Dermis lymphatic vessel endothelial cell (primary cell): Measurements from ENCODE around the gene CDC25B. TPM values are rescaled to one million over a fixed set of nuclear protein-coding genes. Genes with fewer than 3 reads are reported as not detected.

Source experiments
- total RNA-seq: library from RNA; depleted of rRNA; stranded (reverse); fragments of >200 nt; gene quantifications from 2 replicates; pipeline ENCODE4 v1.2.1, GENCODE V29; 2014

The CDC25B gene
- 18.0 and 24.2 TPM in 2 replicates for total RNA-seq

DNA sequence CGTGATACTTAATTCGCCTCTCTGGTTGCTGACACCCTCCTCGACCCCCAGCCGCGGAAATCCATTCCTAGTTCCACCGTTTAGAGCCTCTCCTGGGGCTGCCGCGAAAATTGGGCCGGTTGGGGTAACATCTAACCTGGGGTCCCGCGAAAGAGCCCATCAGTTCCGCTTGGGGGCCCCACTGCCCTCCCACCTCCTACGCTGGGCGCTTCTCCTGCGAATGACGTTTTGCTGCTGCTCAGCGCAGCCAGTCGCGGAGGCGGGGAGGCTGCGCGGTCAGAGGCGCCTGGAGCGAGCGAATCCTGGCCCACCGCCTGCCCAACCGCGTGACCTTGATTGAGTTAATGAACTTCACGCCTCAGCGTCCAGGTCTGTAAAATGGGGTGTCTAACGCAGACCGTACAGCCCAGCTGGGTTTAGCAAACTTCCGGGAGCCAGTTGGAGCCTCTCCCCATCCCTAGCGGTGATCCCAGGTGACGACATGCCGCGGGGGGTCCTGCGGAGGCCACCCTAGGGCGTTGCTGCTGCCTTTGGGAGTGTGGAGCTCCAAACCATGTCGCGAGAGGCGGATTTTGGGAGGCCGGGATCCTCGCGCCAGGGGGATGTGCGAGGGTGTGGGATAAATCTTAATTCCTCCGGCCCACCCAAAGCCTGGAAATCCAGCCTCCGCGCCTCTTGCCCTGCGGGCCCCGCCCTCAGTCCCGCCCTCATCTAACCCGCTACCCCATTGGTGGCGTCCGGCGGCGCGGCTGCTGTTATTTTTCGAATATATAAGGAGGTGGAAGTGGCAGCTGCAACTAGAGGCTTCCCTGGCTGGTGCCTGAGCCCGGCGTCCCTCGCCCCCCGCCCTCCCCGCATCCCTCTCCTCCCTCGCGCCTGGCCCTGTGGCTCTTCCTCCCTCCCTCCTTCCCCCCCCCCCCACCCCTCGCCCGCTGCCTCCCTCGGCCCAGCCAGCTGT lies at the start of gene CDC25B:
Gene CDC25B, plus strand, starts transcription at position 800 of the 958 bp plus-strand sequence. CDS start 222 bp downstream, outside the sequence.

GRCh38 chr20:3767427-3768341 lies 28.4 kb upstream of the CDC25B start, which contains the start of gene ADISSP:
TSS of gene ADISSP (minus strand) at chr20:3767753. CDS start at chr20:3760100, 7,653 bp downstream.

DNA sequence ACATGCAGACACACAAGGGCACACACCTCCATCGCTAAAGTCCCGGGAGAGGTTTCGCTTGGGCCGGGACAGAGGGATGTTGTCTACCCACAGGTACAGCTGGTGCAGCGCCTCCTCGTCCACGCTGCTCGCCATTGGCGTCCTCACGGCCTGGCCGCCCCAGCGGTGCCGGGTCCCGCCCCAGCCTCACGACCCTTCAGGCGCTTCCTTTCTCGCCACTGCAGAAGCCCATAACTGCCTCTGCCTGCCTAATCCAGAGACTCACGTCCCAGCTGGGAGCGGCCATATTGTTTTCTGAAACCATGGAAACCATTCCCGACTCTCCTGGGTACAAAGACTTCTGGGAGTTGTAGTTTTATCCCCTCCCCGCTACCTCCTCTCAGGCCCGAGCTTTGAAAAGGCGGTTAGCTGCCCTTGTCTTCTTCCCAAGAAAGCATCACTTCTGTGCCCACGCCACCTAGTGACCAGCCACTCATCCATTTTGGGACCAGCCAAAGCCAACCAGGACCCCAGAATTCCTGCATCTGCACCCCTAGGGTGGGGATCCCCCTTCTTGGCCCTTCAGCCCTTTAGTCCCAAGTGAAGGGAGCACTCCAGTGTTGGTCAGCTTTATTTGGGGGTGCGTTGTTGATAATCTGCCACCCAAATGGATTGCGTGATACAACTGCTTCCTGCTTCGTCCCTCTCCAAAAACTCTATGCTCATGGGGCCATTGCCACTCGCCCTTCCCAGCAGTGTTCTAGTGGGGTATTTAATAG lies 14.8 kb upstream of the CDC25B start, which contains the start of gene SPEF1:
Gene SPEF1, minus strand, starts transcription at position 296 of the 758 bp plus-strand sequence. Its CDS starts 161 bp downstream, at position 135.

GRCh38 chr20:3786665-3787323 lies 9.3 kb upstream of the CDC25B start, which contains the start of gene CENPB:
TSS of gene CENPB (minus strand) at chr20:3786740. CDS start at chr20:3786483, 257 bp downstream.

GRCh38 chr20:3820048-3820900 lies 24.2 kb downstream of the CDC25B start, which contains the start of gene AP5S1:
TSS of gene AP5S1 (plus strand) at chr20:3820547. CDS start at chr20:3822118, 1,571 bp downstream.

DNA sequence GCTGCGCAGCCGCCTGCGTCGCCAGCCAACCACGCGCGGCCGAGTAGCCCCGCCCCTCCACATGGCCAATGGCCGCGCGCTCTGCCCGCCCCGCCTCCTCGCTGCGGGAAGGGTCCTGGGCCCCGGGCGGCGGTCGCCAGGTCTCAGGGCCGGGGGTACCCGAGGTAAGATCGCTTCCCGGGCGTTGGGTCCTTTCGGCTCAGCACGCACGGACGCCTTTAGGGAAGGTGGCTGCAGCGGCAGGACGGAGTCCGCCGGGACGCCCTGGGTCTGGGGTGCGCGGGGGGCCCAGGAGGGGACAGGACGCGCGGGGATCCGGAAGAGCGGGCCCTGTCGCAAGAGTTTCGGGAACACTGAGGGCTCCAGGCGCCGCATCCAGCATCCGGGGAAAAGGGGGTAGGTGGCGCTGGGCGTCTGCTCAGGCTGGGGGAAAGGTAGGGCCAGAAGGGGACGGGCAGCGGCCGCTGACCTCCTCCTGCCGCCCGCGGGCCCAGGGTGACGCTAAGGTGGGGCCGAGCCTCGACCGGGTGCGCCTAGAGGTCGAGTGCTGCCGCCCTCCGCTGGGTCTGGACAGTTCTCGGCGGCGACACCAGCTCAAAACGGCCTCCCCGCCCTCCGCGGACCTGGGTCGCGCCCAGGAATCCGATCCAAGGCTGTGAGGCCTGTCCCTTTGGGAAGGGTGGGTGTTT lies 50.8 kb downstream of the CDC25B start, which contains the start of gene MAVS:
Gene MAVS, plus strand, starts transcription at position 95 of the 689 bp plus-strand sequence. CDS start 7,791 bp downstream, outside the sequence.

Other genes with a start within 250 kb of the CDC25B start
- not detected in 2 replicates for gene GFRA4, start 132.9 kb upstream of the CDC25B start, total RNA-seq
- 0.09 and 0.11 TPM in 2 replicates for gene ADAM33, start 114.3 kb upstream of the CDC25B start, total RNA-seq
- not detected in 2 replicates for gene SIGLEC1, start 83.7 kb upstream of the CDC25B start, total RNA-seq
- 5.9 and 14.2 TPM in 2 replicates for gene HSPA12B, start 63.6 kb upstream of the CDC25B start, total RNA-seq
- 12.1 and 12.5 TPM in 2 replicates for gene ADISSP, start 28.6 kb upstream of the CDC25B start, total RNA-seq
- under 0.01 TPM in 1 of 2 replicates, not detected in the other for gene SPEF1, start 14.9 kb upstream of the CDC25B start, total RNA-seq
- 72.8 and 82.2 TPM in 2 replicates for gene CENPB, start 9.6 kb upstream of the CDC25B start, total RNA-seq
- gene AP5S1, start 24.2 kb downstream of the CDC25B start, total RNA-seq: 15.8 and 19.8 TPM in 2 replicates
- gene MAVS, start 50.5 kb downstream of the CDC25B start, total RNA-seq: 15.2 and 15.5 TPM in 2 replicates
- gene PANK2, start 93.1 kb downstream of the CDC25B start, total RNA-seq: 36.0 and 37.3 TPM in 2 replicates
- gene RNF24, start 219.2 kb downstream of the CDC25B start, total RNA-seq: 2.7 and 3.6 TPM in 2 replicates